H1 (cell line): ENCODE results near the gene SMPDL3B. TPM values are rescaled to one million over a fixed set of nuclear protein-coding genes. Genes with fewer than 3 reads are reported as not detected.

Experiments used
- CTCF ChIA-PET: fragments of 300-600 bp; sonication (Branson Sonifier 250); formaldehyde crosslinking; loops from one replicate; lab custom pipeline; 2021; ENCODE audit not compliant: partially characterized antibody; lab: Charles Lee
- POLR2A ChIA-PET: fragments of 300-600 bp; sonication (Branson Sonifier 250); formaldehyde crosslinking; loops from one replicate; lab custom pipeline; 2021; ENCODE audit warnings: inconsistent platforms; ENCODE audit not compliant: partially characterized antibody; lab: Charles Lee
- DNase-seq, 2 experiments: peaks; one replicate each; pipeline versions ENCODE4 v3.0.0 to v3.0.0-alpha.2; 2010 to 2022; ENCODE audit warnings: low spot score in 2 of 2, low read depth in 1 of 2, mixed read lengths in 1 of 2
- FAIRE-seq: peaks from 2 replicates; lab custom pipeline; 2011; peaks lifted over from hg19 to GRCh38; lab: Jason Lieb, UNC
- H2AFZ ChIP-seq: 2 replicates; pipeline ENCODE4 v1.8.1; 2012; ENCODE audit warnings: low read length, inconsistent platforms
- H2AK5ac ChIP-seq: 2 replicates; pipeline ENCODE4 v1.6.1; 2013; ENCODE audit warnings: low read depth, low read length
- H2BK120ac ChIP-seq: replicated peaks from 2 replicates; pipeline ENCODE3; 2013; ENCODE audit warnings: low read depth, low read length, inconsistent platforms
- H2BK12ac ChIP-seq: 2 replicates; pipeline ENCODE4 v1.6.1; 2013; ENCODE audit warnings: low read depth, low read length
- H2BK15ac ChIP-seq: 2 replicates; pipeline ENCODE4 v1.6.1; 2013; ENCODE audit warnings: low read length
- H2BK20ac ChIP-seq: 2 replicates; pipeline ENCODE4 v1.6.1; 2013; ENCODE audit warnings: low read length
- H2BK5ac ChIP-seq: 2 replicates; pipeline ENCODE4 v1.6.1; 2013; ENCODE audit warnings: low read depth, low read length
- H3K14ac ChIP-seq: 2 replicates; pipeline ENCODE4 v1.6.1; 2013; ENCODE audit warnings: inconsistent platforms; ENCODE audit not compliant: insufficient read length
- H3K18ac ChIP-seq: 2 replicates; pipeline ENCODE4 v1.6.1; 2013; ENCODE audit warnings: low read length; ENCODE audit errors: extremely low read depth
- H3K23ac ChIP-seq: 2 replicates; pipeline ENCODE4 v1.6.1; 2013; ENCODE audit warnings: inconsistent platforms; ENCODE audit not compliant: insufficient read length
- H3K23me2 ChIP-seq: 2 replicates; pipeline ENCODE4 v1.6.1; 2013; ENCODE audit warnings: low read depth, low read length
- H3K27ac ChIP-seq: 2 replicates; pipeline ENCODE4 v1.6.1; 2011; ENCODE audit warnings: low read depth, low read length, inconsistent platforms
- H3K27me3 ChIP-seq, 4 experiments: replicated peaks in 1 of 4; 1 replicate in 1 of 4; 2 replicates in 3 of 4; pipeline versions ENCODE4 v1.6.1 to v1.8.1; 2011 to 2013; ENCODE audit warnings: low read length in 3 of 4, mild to moderate bottlenecking in 3 of 4, inconsistent platforms in 2 of 4, mixed read lengths in 2 of 4, moderate library complexity in 1 of 4; ENCODE audit not compliant: control insufficient read depth in 3 of 4, insufficient read depth in 3 of 4; ENCODE audit errors: extremely low read depth in 1 of 4
- H3K36me3 ChIP-seq, 4 experiments: 2 replicates each; pipeline versions ENCODE4 v1.6.1 to v1.8.1; 2011 to 2013; ENCODE audit warnings: mild to moderate bottlenecking in 4 of 4, low read length in 3 of 4, moderate library complexity in 2 of 4, control low read depth in 1 of 4, inconsistent platforms in 1 of 4; ENCODE audit not compliant: insufficient read depth in 4 of 4, control insufficient read depth in 2 of 4
- H3K4ac ChIP-seq: replicated peaks from 2 replicates; pipeline ENCODE3; 2013; ENCODE audit warnings: low read length, low read depth, mixed read lengths, inconsistent platforms; ENCODE audit not compliant: insufficient read length
- H3K4me1 ChIP-seq, 4 experiments: replicated peaks in 1 of 4; 1 replicate in 1 of 4; 2 replicates in 3 of 4; pipeline versions ENCODE4 v1.6.1 to v1.8.1; 2011 to 2013; ENCODE audit warnings: low read length in 3 of 4, inconsistent platforms in 2 of 4, mixed read lengths in 1 of 4; ENCODE audit not compliant: insufficient read depth in 4 of 4, control insufficient read depth in 3 of 4
- H3K4me2 ChIP-seq, 2 experiments: 2 replicates each; pipeline versions ENCODE4 v1.6.1 to v1.8.1; 2011 to 2013; ENCODE audit warnings: low read depth in 2 of 2, low read length in 2 of 2, control low read depth in 1 of 2, inconsistent platforms in 1 of 2, mild to moderate bottlenecking in 1 of 2; ENCODE audit not compliant: insufficient read depth in 1 of 2
- H3K4me3 ChIP-seq, 4 experiments: fragments of 200-600, 300-600 bp in 1 of 4; sonication (generic), shearing (Covaris generic), sonication (Bioruptor Twin) in 1 of 4; 2 replicates each; pipeline versions ENCODE4 v1.5.1 to v1.8.1; 2011 to 2016; ENCODE audit warnings: low read length in 4 of 4, low read depth in 3 of 4, control low read depth in 2 of 4, inconsistent platforms in 2 of 4, mild to moderate bottlenecking in 2 of 4, mixed read lengths in 1 of 4, moderate library complexity in 1 of 4; ENCODE audit not compliant: insufficient read depth in 2 of 4; ENCODE audit errors: extremely low read depth in 1 of 4
- H3K56ac ChIP-seq: replicated peaks from 2 replicates; pipeline ENCODE3; 2013; ENCODE audit warnings: low read depth, mild to moderate bottlenecking, mixed read lengths, low read length, inconsistent platforms; ENCODE audit not compliant: insufficient read length
- H3K79me1 ChIP-seq: 2 replicates; pipeline ENCODE4 v1.6.1; 2013; ENCODE audit warnings: low read depth, low read length, control low read depth
- H3K79me2 ChIP-seq, 2 experiments: 2 replicates each; pipeline versions ENCODE4 v1.6.1 to v1.8.1; 2012 to 2013; ENCODE audit warnings: low read length in 2 of 2, mild to moderate bottlenecking in 2 of 2, inconsistent platforms in 1 of 2; ENCODE audit not compliant: insufficient read depth in 2 of 2, control insufficient read depth in 1 of 2
- H3K9ac ChIP-seq, 4 experiments: replicated peaks in 1 of 4; 1 replicate in 1 of 4; 2 replicates in 3 of 4; pipeline versions ENCODE4 v1.6.1 to v1.8.1; 2011 to 2013; ENCODE audit warnings: low read depth in 3 of 4, low read length in 3 of 4, control low read depth in 2 of 4, mild to moderate bottlenecking in 2 of 4, moderate library complexity in 2 of 4, inconsistent platforms in 1 of 4; ENCODE audit errors: extremely low read depth in 1 of 4
- H3K9me3 ChIP-seq, 2 experiments: 2 replicates each; pipeline versions ENCODE4 v1.6.1 to v1.8.1; 2012 to 2013; ENCODE audit warnings: mild to moderate bottlenecking in 2 of 2, moderate library complexity in 2 of 2, control low read depth in 1 of 2, inconsistent platforms in 1 of 2, low read depth in 1 of 2, low read length in 1 of 2, mixed read lengths in 1 of 2; ENCODE audit not compliant: insufficient read depth in 2 of 2
- H4K20me1 ChIP-seq, 2 experiments: replicated peaks in 1 of 2; 2 replicates each; pipeline versions ENCODE3 to v1.8.1; 2011 to 2013; ENCODE audit warnings: inconsistent platforms in 2 of 2, low read length in 2 of 2, mild to moderate bottlenecking in 1 of 2; ENCODE audit not compliant: insufficient read depth in 2 of 2, control insufficient read depth in 1 of 2
- H4K5ac ChIP-seq: 2 replicates; pipeline ENCODE4 v1.6.1; 2013; ENCODE audit warnings: low read length, low read depth, mixed read lengths, inconsistent platforms; ENCODE audit not compliant: insufficient read length
- H4K8ac ChIP-seq: 2 replicates; pipeline ENCODE4 v1.8.0; 2013; ENCODE audit warnings: mild to moderate bottlenecking, moderate library complexity, low read length, inconsistent platforms; ENCODE audit not compliant: insufficient read depth; ENCODE audit errors: extremely low read depth
- H4K91ac ChIP-seq: replicated peaks from 2 replicates; pipeline ENCODE3; 2013; ENCODE audit warnings: low read length, mixed read lengths, inconsistent platforms; ENCODE audit not compliant: insufficient read length
- CHD1 ChIP-seq: IDR thresholded peaks from 2 replicates; pipeline ENCODE4 v1.6.1; 2012; ENCODE audit warnings: low read depth, low read length, improper control_type of control experiment
- GABPA ChIP-seq: IDR thresholded peaks from 2 replicates; pipeline ENCODE4 v1.6.1; 2011; ENCODE audit warnings: mild to moderate bottlenecking, low read length, moderate library complexity, borderline replicate concordance; ENCODE audit not compliant: insufficient read depth
- TAF1 ChIP-seq: IDR thresholded peaks from 2 replicates; pipeline ENCODE4 v1.6.1; 2011; ENCODE audit warnings: mild to moderate bottlenecking, low read depth, low read length
- WGBS, 2 experiments: shearing (Covaris generic) in 1 of 2; methylation state at CpG; one replicate each; pipeline versions ENCODE4 v1.1.6 to v1.1.7; 2013 to 2015; ENCODE audit warnings: low lambda C conversion rate in 2 of 2, mixed read lengths in 2 of 2, inconsistent platforms in 1 of 2, low coverage in 1 of 2, missing lambda C conversion rate in 1 of 2; ENCODE audit not compliant: insufficient replicate concordance in 2 of 2, insufficient coverage in 1 of 2, insufficient read length in 1 of 2; ENCODE audit errors: extremely low coverage in 1 of 2, missing lambda C conversion rate in 1 of 2; 5-methylcytosine and 5-hydroxymethylcytosine counted together
- polyA plus RNA-seq, 7 experiments: library from polyadenylated mRNA; depleted of rRNA in 3 of 7; stranded (reverse) in 5 of 7; unstranded in 2 of 7; fragments of >200 nt in 5 of 7; fragments of 200-250 nt in 2 of 7; gene quantifications; 1 replicate in 5 of 7; 2 replicates in 1 of 7; 4 replicates in 1 of 7; pipeline versions ENCODE4 v1.2.1 to v1.2.3, GENCODE V29; 2011 to 2013; ENCODE audit warnings: missing spikeins in 2 of 7, mixed read lengths in 2 of 7
- total RNA-seq: library from RNA; stranded (reverse); fragmentation: NEBNext Ultra II Directional; extraction: Animal tissue kit (Norgen Biotek cat#: 25700); gene quantifications from 2 replicates; pipeline ENCODE4 v1.2.1, GENCODE V29; 2021

The SMPDL3B gene
- total and polyA plus RNA-seq, 2 of the 8 experiments (the other 6 are each of a cell fraction or from before 2014, with no cell fraction given): 54.7 to 143 TPM

DNA sequence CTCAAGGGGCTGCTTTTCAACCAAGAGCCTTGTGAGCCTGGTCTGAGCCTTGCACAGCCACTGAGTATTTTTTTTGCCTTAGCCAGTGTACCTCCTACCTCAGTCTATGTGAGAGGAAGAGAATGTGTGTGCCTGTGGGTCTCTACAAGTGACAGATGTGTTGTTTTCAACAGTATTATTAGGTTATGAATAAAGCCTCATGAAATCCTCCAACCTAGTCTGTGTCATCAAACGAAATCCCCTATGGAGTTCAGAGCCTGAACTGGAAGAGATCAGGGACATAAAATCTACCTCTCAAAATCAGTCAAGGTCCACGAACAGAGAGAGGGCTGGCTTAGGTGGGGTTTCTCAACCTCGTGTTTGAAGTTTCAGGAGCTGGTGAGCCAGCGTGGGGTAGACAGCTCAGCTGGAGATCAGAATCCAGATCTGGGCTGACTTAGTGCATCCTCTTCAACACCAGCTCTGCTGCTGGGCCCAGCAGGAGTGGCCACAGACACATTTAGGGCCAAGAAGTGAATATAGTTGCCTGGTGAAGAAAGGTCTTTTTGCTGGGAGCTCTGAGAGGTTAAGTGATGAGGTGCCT lies 33.2 kb downstream of the SMPDL3B start:
- Histone ChIP-seq H4K5ac (no peak overlapping the region), H3K4ac (no peak overlapping the region), H3K27ac (no peak overlapping the region), H2BK20ac (no peak overlapping the region), H4K8ac (no peak overlapping the region), H3K79me1 (no peaks in the 10 kb centered on the region), H3K23ac (no peak overlapping the region), H2BK120ac (no peak overlapping the region), H3K27me3 (no peaks in the 10 kb centered on the region), H3K4me3 (no peak overlapping the region), H2BK15ac (no peak overlapping the region), H3K18ac (no peak overlapping the region), H3K4me2 (no peak overlapping the region), H2AFZ (no peak overlapping the region), H2AK5ac (no peak overlapping the region), H3K4me1 (no peaks in the 10 kb centered on the region), H3K14ac (no peak overlapping the region), H2BK5ac (no peak overlapping the region), H3K36me3 (peaks cover 0 to 14% (median 7%) of the 10 kb centered on the region in 4 experiments; a peak in 4 of 8 replicates), H3K56ac (no peak overlapping the region), H3K9ac (no peak overlapping the region; a peak in 1 of 7 replicates), H3K79me2 (no peaks in the 10 kb centered on the region), H3K9me3 (no peaks in the 10 kb centered on the region), H4K20me1 (peaks cover 0 to 2% of the 10 kb centered on the region in 2 experiments), H2BK12ac (no peak overlapping the region), H4K91ac (no peak overlapping the region), H3K23me2 (no peaks in the 10 kb centered on the region)
- DNase-seq (no peak), FAIRE-seq (no peak)
- WGBS, 2 experiments: 75% methylated on average over 4 of the region's 4 CpGs; no CpG with 5 or more reads in 1 of the 2 experiments
- ChIA-PET POLR2A (interaction anchor here (1.5 to 1.8 kb wide), 4 partner anchors 9 to 36 kb away, joined by 3 to 6 read pairs (median 4); partner anchors contain the start of gene XKR8), CTCF (interaction anchor here (0.6 to 1.8 kb wide), 5 partner anchors 12 to 150 kb away, joined by 3 to 7 read pairs (median 4); no protein-coding TSS in a partner anchor)
- TF ChIP-seq CHD1: no peak
- no peak for TF ChIP-seq GABPA
- no peak for TF ChIP-seq TAF1
